ENCODE measurements around the gene SIK2.

DNA sequence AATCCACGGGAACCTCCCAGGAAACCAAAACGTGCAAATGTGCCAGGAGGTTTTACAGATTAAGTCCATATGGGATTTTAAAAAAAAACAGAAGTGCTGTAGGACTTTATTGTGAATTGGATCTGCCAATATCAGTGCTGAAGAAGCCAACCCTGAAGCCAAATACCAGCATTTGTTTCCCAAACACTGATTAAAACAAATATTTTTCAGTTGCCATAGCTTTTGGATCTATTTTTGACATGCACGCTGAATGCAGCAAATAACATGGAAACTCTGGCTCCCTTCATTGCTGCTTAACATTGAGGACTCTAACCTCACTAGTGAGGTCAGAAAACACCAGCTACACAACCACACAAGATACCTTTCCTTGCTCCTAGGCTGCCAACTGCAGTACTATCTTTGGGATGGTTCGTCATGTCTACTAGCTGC, 28.4 kb upstream of the SIK2 start:
- TF ChIP-seq, protein P1, sequence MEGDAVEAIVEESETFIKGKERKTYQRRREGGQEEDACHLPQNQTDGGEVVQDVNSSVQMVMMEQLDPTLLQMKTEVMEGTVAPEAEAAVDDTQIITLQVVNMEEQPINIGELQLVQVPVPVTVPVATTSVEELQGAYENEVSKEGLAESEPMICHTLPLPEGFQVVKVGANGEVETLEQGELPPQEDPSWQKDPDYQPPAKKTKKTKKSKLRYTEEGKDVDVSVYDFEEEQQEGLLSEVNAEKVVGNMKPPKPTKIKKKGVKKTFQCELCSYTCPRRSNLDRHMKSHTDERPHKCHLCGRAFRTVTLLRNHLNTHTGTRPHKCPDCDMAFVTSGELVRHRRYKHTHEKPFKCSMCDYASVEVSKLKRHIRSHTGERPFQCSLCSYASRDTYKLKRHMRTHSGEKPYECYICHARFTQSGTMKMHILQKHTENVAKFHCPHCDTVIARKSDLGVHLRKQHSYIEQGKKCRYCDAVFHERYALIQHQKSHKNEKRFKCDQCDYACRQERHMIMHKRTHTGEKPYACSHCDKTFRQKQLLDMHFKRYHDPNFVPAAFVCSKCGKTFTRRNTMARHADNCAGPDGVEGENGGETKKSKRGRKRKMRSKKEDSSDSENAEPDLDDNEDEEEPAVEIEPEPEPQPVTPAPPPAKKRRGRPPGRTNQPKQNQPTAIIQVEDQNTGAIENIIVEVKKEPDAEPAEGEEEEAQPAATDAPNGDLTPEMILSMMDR (conservative IDR thresholded peaks at IDR 0.05; ENCODE audit: low read depth, low read length): no peak
- no peak for TF ChIP-seq EZH2 (IDR thresholded peaks at IDR 0.05; ENCODE audit: low read length, unreplicated experiment)

Measured in PC-3 (cell line).